ENCODE results near the gene PTPRQ.

Gene PTPRQ

GRCh38 chr12:80559766-80560165 lies 115.7 kb downstream of the PTPRQ start:
- no peak for DNase-seq (ENCODE audit: low read depth)

GRCh38 chr12:80565271-80565670 lies 121.2 kb downstream of the PTPRQ start:
- peak; percentile 46 for DNase-seq (ENCODE audit: low read depth)

GRCh38 chr12:80567401-80567800 lies 123.4 kb downstream of the PTPRQ start:
- peak; percentile 48 for DNase-seq (ENCODE audit: low read depth)

GRCh38 chr12:80576641-80577418 lies 132.8 kb downstream of the PTPRQ start:
- peak; percentile 27 for DNase-seq (ENCODE audit: low read depth)

GRCh38 chr12:80580254-80580653 lies 136.2 kb downstream of the PTPRQ start:
- peak; percentile 96 for DNase-seq (ENCODE audit: low read depth)

- no peak for DNase-seq (ENCODE audit: low read depth)
Observed at GRCh38 chr12:80581783-80582182, 137.7 kb downstream of the PTPRQ start.

- no peak for DNase-seq (ENCODE audit: low read depth)
Observed at GRCh38 chr12:80582431-80582830, 138.4 kb downstream of the PTPRQ start.

- DNase-seq (ENCODE audit: low read depth): no peak
Observed at GRCh38 chr12:80589077-80589476, 145.0 kb downstream of the PTPRQ start.

GRCh38 chr12:80590085-80590484 lies 146.1 kb downstream of the PTPRQ start:
- peak; percentile 65 for DNase-seq (ENCODE audit: low read depth)

GRCh38 chr12:80593766-80594165 lies 149.7 kb downstream of the PTPRQ start:
- DNase-seq (ENCODE audit: low read depth): peak; percentile 94

GRCh38 chr12:80596509-80596908 lies 152.5 kb downstream of the PTPRQ start:
- DNase-seq (ENCODE audit: low read depth): no peak

- DNase-seq (ENCODE audit: low read depth): peak; percentile 82
Observed at GRCh38 chr12:80598004-80598606, 154.1 kb downstream of the PTPRQ start.

GRCh38 chr12:80602455-80602854 lies 158.4 kb downstream of the PTPRQ start:
- no peak for DNase-seq (ENCODE audit: low read depth)

- DNase-seq (ENCODE audit: low read depth): no peak
Observed at GRCh38 chr12:80607361-80608135, 163.5 kb downstream of the PTPRQ start.

- no peak for DNase-seq (ENCODE audit: low read depth)
Observed at GRCh38 chr12:80617733-80618132, 173.7 kb downstream of the PTPRQ start.

GRCh38 chr12:80620281-80620680 lies 176.2 kb downstream of the PTPRQ start:
- DNase-seq (ENCODE audit: low read depth): no peak

GRCh38 chr12:80622271-80622670 lies 178.2 kb downstream of the PTPRQ start:
- DNase-seq (ENCODE audit: low read depth): peak; percentile 26

- peak; percentile 19 for DNase-seq (ENCODE audit: low read depth)
Observed at GRCh38 chr12:80625051-80625450, 181.0 kb downstream of the PTPRQ start.

- DNase-seq (ENCODE audit: low read depth): peak; percentile 66
Observed at GRCh38 chr12:80625901-80626300, 181.9 kb downstream of the PTPRQ start.

- peak; percentile 81 for DNase-seq (ENCODE audit: low read depth)
Observed at GRCh38 chr12:80627782-80628181, 183.7 kb downstream of the PTPRQ start.

GRCh38 chr12:80632835-80633234 lies 188.8 kb downstream of the PTPRQ start:
- peak; percentile 29 for DNase-seq (ENCODE audit: low read depth)

GRCh38 chr12:80634903-80635302 lies 190.9 kb downstream of the PTPRQ start:
- DNase-seq (ENCODE audit: low read depth): no peak

- peak; percentile 31 for DNase-seq (ENCODE audit: low read depth)
Observed at GRCh38 chr12:80636832-80637231, 192.8 kb downstream of the PTPRQ start.

All from EH (cell line).